HEK293 (cell line): ENCODE results near the gene TGFBRAP1.

Experiments
- GLI2 ChIP-seq: fragments of 450-650 bp; formaldehyde crosslinking; IDR thresholded peaks from 2 replicates; pipeline ENCODE4; 2017; ENCODE audit warnings: missing biosample characterization, missing genetic modification characterization, low read depth, borderline replicate concordance
- HOXC10 ChIP-seq: sonication (generic); formaldehyde crosslinking; IDR thresholded peaks from 2 replicates; pipeline ENCODE4 v1.8.1; 2023; ENCODE audit warnings: mild to moderate bottlenecking, missing genetic modification reagents
- SETDB1 ChIP-seq: IDR thresholded peaks from one replicate; pipeline ENCODE4 v1.6.1; 2017; ENCODE audit warnings: mild to moderate bottlenecking, low read length, moderate library complexity, mixed read lengths; ENCODE audit not compliant: insufficient read length
- ZFP3 ChIP-seq: fragments of 450-650 bp; formaldehyde crosslinking; IDR thresholded peaks from 2 replicates; pipeline ENCODE4 v1.5.1; 2016; ENCODE audit warnings: low read depth, missing biosample characterization, missing genetic modification characterization
- ZNF133 ChIP-seq: fragments of 450-650 bp; formaldehyde crosslinking; IDR thresholded peaks from 2 replicates; pipeline ENCODE4 v1.5.1; 2016; ENCODE audit warnings: missing biosample characterization, missing genetic modification characterization
- ZNF16 ChIP-seq: fragments of 450-650 bp; formaldehyde crosslinking; IDR thresholded peaks from 2 replicates; pipeline ENCODE4 v1.5.1; 2016; ENCODE audit warnings: low read depth, missing biosample characterization, missing genetic modification characterization
- ZNF311 ChIP-seq: fragments of 450-650 bp; formaldehyde crosslinking; IDR thresholded peaks from 2 replicates; pipeline ENCODE4 v1.5.1; 2017; ENCODE audit warnings: missing biosample characterization, missing genetic modification characterization, borderline replicate concordance
- ZNF792 ChIP-seq: fragments of 450-650 bp; formaldehyde crosslinking; IDR thresholded peaks from 2 replicates; pipeline ENCODE4 v1.5.1; 2016; ENCODE audit warnings: missing biosample characterization, missing genetic modification characterization
- TF ChIP-seq, protein P1 (sequence below): fragments of 450-650 bp; formaldehyde crosslinking; IDR thresholded peaks from 2 replicates; pipeline ENCODE4 v1.5.1; 2016; ENCODE audit warnings: missing biosample characterization, missing genetic modification characterization
- TF ChIP-seq, protein P2 (sequence below): fragments of 450-650 bp; formaldehyde crosslinking; IDR thresholded peaks from 2 replicates; pipeline ENCODE4 v1.5.1; 2016; ENCODE audit warnings: missing biosample characterization, missing genetic modification characterization
- TF ChIP-seq, protein P3 (sequence below): fragments of 450-650 bp; formaldehyde crosslinking; IDR thresholded peaks from 2 replicates; pipeline ENCODE4 v1.5.1; 2017; ENCODE audit warnings: missing biosample characterization, missing genetic modification characterization

DNA sequence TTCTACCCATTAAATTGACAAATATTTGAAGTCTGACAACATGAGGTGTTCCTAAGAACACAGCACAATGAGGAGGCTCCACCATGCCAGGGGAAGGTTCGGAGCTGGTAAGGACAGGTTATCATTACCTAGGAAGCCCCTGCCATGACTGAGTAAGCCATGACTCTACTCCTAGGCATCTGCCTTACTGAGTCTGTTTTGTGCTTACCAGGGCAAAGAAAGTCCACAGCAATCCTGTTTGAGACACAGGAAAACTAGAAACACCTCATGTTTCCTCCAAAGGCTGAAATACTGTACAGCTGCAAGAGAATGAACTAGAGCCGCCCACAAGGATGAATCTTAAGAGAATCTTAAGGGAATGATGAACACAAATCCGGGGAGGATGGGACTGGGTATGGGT is 11.6 kb downstream of the TGFBRAP1 start:
- no peak for TF ChIP-seq ZNF311 (tag by site-specific recombination)
- TF ChIP-seq, protein P1, sequence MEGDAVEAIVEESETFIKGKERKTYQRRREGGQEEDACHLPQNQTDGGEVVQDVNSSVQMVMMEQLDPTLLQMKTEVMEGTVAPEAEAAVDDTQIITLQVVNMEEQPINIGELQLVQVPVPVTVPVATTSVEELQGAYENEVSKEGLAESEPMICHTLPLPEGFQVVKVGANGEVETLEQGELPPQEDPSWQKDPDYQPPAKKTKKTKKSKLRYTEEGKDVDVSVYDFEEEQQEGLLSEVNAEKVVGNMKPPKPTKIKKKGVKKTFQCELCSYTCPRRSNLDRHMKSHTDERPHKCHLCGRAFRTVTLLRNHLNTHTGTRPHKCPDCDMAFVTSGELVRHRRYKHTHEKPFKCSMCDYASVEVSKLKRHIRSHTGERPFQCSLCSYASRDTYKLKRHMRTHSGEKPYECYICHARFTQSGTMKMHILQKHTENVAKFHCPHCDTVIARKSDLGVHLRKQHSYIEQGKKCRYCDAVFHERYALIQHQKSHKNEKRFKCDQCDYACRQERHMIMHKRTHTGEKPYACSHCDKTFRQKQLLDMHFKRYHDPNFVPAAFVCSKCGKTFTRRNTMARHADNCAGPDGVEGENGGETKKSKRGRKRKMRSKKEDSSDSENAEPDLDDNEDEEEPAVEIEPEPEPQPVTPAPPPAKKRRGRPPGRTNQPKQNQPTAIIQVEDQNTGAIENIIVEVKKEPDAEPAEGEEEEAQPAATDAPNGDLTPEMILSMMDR (tag by site-specific recombination) = no peak
- TF ChIP-seq, protein P2, sequence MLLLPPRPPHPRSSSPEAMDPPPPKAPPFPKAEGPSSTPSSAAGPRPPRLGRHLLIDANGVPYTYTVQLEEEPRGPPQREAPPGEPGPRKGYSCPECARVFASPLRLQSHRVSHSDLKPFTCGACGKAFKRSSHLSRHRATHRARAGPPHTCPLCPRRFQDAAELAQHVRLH (tag by site-specific recombination) = no peak
- no peak for TF ChIP-seq SETDB1
- TF ChIP-seq ZNF792 = no peak
- TF ChIP-seq, protein P3, sequence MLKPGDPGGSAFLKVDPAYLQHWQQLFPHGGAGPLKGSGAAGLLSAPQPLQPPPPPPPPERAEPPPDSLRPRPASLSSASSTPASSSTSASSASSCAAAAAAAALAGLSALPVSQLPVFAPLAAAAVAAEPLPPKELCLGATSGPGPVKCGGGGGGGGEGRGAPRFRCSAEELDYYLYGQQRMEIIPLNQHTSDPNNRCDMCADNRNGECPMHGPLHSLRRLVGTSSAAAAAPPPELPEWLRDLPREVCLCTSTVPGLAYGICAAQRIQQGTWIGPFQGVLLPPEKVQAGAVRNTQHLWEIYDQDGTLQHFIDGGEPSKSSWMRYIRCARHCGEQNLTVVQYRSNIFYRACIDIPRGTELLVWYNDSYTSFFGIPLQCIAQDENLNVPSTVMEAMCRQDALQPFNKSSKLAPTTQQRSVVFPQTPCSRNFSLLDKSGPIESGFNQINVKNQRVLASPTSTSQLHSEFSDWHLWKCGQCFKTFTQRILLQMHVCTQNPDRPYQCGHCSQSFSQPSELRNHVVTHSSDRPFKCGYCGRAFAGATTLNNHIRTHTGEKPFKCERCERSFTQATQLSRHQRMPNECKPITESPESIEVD = no peak
- no peak for TF ChIP-seq GLI2 (tag by site-specific recombination)
- no peak for TF ChIP-seq ZNF133
- no peak for TF ChIP-seq ZNF16
- TF ChIP-seq ZFP3 (tag by site-specific recombination) = no peak
- TF ChIP-seq HOXC10 (CRISPR knock-in tag) = no peak
